ENCODE data around the gene RPL36. TPM values are rescaled to one million over a fixed set of nuclear protein-coding genes. Genes with fewer than 3 reads are reported as not detected.
A peak's percentile ranks its signal among the peaks of the same experiment; 100 is the strongest.

Gene RPL36
- total and polyA plus RNA-seq, 10 donors: 294 to 2,825 (median 805) TPM

DNA sequence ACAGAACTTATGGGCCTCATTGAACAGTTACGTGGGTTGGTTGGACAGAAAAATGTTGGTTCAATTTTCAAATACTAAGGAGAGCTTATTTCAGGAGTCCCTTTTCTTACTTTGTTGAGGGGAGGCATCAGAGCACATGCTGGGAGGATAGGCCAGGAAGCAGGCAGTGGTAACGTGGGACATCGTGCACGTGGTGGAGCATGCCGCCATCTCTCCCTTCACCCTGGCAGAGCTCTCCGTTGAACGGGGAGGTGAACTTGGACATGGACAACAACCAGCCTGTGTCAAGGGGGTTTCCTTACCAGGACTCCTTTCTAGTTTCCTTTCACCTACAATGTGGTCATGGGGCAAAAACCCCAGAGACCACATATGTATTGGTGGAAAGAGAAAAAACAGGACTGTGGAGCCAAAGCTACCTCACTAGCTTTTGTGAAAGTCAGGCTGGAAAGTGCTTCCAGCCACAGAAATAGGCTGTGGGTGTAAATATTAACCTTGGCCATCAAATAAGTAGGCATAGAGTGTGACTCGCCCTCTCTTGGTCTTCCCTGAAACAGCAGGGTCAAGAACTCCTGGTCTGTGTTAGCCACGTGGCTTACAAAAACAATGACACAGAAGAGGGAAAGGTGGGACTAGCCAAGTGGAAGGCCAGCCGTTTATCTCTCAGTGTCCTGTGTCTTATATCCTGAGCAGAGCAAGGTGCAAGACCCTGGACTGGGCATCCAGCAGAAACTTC, 24.1 kb upstream of the RPL36 start:
- DNase-seq: peak; percentile 15
- no peak for TF ChIP-seq POLR2AphosphoS5 (IDR thresholded peaks at IDR 0.05)
- TF ChIP-seq, protein P1, sequence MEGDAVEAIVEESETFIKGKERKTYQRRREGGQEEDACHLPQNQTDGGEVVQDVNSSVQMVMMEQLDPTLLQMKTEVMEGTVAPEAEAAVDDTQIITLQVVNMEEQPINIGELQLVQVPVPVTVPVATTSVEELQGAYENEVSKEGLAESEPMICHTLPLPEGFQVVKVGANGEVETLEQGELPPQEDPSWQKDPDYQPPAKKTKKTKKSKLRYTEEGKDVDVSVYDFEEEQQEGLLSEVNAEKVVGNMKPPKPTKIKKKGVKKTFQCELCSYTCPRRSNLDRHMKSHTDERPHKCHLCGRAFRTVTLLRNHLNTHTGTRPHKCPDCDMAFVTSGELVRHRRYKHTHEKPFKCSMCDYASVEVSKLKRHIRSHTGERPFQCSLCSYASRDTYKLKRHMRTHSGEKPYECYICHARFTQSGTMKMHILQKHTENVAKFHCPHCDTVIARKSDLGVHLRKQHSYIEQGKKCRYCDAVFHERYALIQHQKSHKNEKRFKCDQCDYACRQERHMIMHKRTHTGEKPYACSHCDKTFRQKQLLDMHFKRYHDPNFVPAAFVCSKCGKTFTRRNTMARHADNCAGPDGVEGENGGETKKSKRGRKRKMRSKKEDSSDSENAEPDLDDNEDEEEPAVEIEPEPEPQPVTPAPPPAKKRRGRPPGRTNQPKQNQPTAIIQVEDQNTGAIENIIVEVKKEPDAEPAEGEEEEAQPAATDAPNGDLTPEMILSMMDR (IDR thresholded peaks at IDR 0.05 in 8 of 11, conservative IDR thresholded peaks at IDR 0.05 in 3 of 11): no peak
- no peak for TF ChIP-seq POLR2A (IDR thresholded peaks at IDR 0.05)

DNA sequence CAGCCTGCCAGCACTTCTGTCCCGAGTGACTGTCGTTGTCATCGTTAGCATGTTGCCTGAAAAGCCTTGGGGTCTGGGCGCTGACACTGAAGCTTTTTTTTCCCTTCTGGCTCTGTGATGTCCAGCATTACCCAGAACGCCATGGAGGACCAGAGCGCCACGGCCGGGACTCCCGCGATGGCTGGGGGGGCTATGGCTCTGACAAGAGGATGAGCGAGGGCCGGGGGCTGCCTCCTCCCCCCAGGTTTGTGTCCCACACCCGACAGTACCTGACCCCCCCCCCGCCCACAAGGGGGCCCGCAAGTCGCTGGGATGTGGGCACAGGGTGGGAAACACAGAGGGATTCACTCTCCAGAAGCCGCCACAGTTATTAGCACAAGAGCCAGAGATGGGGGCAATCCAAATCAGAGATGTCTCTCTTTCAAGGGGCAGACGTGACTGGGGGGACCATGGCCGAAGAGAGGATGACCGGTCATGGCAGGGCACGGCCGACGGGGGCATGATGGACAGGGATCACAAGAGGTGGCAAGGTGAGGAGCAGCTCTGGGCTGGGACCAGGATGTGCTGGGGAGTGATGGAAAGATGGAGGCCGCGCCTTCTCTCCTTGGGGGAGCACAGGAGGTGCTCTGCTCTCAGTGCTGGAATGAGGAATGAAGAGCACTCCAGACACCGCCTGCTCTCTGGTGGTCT, 23.0 kb upstream of the RPL36 start:
- peaks cover 4 to 100% (median 84%) of the 10 kb centered on the region in 6 donors for H3K36me3 ChIP-seq

More for the DNA sequence above, 24.1 kb upstream of the RPL36 start:
- H3K27me3 ChIP-seq (replicated peaks in 1 of 7): no peaks in the 10 kb centered on the region
- no peaks in the 10 kb centered on the region for H3K9me3 ChIP-seq
- H3K4me3 ChIP-seq: no peak overlapping the region
- 80 to 92% (median 83%) methylated on average over 10 of the region's 10 CpGs for WGBS, 5 donors
- intact Hi-C loops (cut with DNase I; ENCODE audit: low total_unique reads): no loop called here
- no peaks in the 10 kb centered on the region for H3K4me1 ChIP-seq
- peaks cover 9 to 100% (median 89%) of the 10 kb centered on the region in 6 donors for H3K36me3 ChIP-seq
- H3K27ac ChIP-seq: no peak overlapping the region

DNA sequence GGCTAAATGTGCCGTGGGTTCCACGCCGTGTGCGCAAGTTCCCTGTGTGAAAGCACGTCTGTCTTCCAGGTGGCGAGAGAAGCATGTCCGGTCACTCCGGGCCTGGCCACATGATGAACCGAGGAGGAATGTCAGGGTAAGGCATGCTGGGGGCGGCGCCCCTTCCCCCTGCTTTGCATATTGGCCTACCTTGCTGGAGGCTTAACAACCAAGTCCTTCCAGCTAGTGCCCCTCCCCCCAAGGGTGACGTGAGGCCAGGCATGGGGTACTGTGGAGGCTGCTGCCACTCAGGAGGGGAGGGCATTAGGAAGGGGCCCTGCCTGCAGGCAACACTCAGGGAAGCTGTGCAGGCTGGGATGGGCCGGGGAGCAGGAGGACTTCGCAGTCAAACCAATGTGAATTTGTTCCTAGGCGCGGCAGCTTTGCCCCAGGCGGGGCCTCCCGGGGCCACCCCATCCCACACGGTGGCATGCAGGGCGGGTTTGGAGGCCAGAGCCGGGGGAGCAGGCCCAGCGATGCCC, 22.3 kb upstream of the RPL36 start:
- intact Hi-C loops (cut with DNase I; ENCODE audit: low total_unique reads): no loop called here
- Histone ChIP-seq H3K27ac (peak overlapping the region in 1 of 8 donors; percentile 8), H3K9me3 (no peaks in the 10 kb centered on the region), H3K36me3 (peaks cover 4 to 100% (median 77%) of the 10 kb centered on the region in 6 donors), H3K4me3 (no peak overlapping the region), H3K4me1 (no peaks in the 10 kb centered on the region), H3K27me3 (replicated peaks in 1 of 7) (no peaks in the 10 kb centered on the region)
- WGBS, 5 donors: 86 to 95% (median 92%) methylated on average over 14 to 22 of the region's 22 CpGs
- TF ChIP-seq, protein P1 (IDR thresholded peaks at IDR 0.05 in 8 of 11, conservative IDR thresholded peaks at IDR 0.05 in 3 of 11): no peak
- peak; percentile 40 to 58 (median 46) for TF ChIP-seq POLR2AphosphoS5 (IDR thresholded peaks at IDR 0.05)
- DNase-seq: peak; percentile 67

More for the DNA sequence above, 23.0 kb upstream of the RPL36 start:
- no peak overlapping the region for H3K27ac ChIP-seq
- WGBS, 5 donors: 91 to 95% (median 94%) methylated on average over 21 to 26 of the region's 26 CpGs
- TF ChIP-seq POLR2AphosphoS5 (IDR thresholded peaks at IDR 0.05) (peak in 1 of 3 donors; percentile 2), POLR2A (IDR thresholded peaks at IDR 0.05) (no peak)
- no peaks in the 10 kb centered on the region for H3K4me1 ChIP-seq
- H3K9me3 ChIP-seq: no peaks in the 10 kb centered on the region
- intact Hi-C loops (cut with DNase I; ENCODE audit: low total_unique reads): no loop called here
- H3K4me3 ChIP-seq: no peak overlapping the region
- DNase-seq: peak; percentile 47
- no peaks in the 10 kb centered on the region for H3K27me3 ChIP-seq (replicated peaks in 1 of 7)

DNA sequence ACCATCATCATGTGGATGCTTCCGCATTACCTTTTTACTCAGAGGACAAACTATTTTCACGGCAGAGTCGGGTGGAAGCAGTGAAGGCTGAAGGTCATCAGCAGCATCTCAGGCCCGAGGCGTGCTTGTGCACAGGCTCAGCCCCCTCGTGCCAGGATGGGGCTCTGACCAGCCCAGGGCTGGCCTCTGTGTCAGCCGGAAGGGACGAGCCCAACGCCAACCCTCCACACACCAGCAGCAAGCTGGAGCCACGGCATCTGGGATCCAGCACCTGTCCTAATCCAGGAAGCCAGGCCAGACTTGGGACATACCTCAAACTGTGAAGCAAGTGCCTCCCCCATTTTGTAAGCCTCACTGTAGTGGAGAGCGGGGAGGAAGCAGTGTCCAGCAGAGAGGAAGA, 20.9 kb upstream of the RPL36 start:
- Histone ChIP-seq H3K27ac (no peak overlapping the region), H3K9me3 (no peaks in the 10 kb centered on the region), H3K36me3 (peaks cover 4 to 98% (median 63%) of the 10 kb centered on the region in 6 donors), H3K4me3 (no peak overlapping the region), H3K27me3 (replicated peaks in 1 of 7) (no peaks in the 10 kb centered on the region), H3K4me1 (no peaks in the 10 kb centered on the region)
- DNase-seq: peak; percentile 56
- TF ChIP-seq, protein P1 (IDR thresholded peaks at IDR 0.05 in 8 of 11, conservative IDR thresholded peaks at IDR 0.05 in 3 of 11): no peak
- peak in 2 of 3 donors; percentile 10 to 69 for TF ChIP-seq POLR2AphosphoS5 (IDR thresholded peaks at IDR 0.05)
- WGBS, 5 donors: 67 to 91% (median 82%) methylated on average over 11 of the region's 11 CpGs
- intact Hi-C loops (cut with DNase I; ENCODE audit: low total_unique reads): no loop called here
